ENCODE data around the gene TMEM120B.
"Not testable (repeated sequence)": the region's sequence is repeated elsewhere in the genome, so short reads cannot be mapped to it uniquely, and the experiment has no call there.

The TMEM120B gene

DNA sequence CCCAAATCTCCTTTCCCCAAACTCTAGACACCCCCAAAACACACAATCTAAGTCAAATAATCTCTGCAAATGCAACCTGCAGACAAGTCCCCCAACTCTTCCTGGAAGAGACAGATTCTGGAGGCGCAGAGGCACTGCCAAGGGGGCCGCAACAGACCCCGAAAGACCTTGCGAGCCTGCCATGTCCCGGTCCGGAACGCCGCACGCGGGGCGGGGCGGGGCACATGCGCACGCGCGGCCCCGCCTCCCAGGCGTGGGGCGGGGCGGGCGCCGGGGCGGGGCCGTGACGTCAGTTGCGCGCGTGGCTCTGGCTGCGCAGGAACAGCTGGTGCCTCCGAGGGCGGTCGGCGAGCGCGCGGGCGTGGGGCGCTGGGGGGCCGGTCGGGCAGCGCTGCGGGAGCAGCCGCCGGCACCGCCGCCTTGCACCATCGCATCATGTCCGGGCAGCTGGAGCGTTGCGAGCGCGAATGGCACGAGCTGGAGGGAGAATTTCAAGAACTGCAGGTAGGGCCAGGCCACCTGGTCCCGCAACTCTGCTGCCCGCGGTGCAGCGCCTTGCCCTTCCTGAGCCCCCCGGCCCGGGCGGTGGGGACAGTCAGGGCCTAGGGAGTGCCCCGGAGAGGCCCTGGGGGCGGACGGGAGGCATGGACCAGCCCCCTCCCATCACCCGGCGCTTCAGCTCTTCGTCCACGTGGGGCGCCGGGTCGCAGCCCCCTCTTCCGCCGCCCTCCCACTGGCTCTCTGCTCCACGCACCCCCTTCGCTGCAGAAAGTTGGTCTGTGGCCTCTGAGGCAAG lies at the start of gene TMEM120B:
Gene TMEM120B, plus strand, starts transcription at position 292 of the 796 bp plus-strand sequence. Its CDS starts 144 bp downstream, at position 436.
- peak within 1 kb of the TSS; percentile 88 for H3K4me3 Mint-ChIP-seq
- peak within 1 kb of the TSS; percentile 90 for H3K27ac Mint-ChIP-seq
- no peaks in the 10 kb centered on the region for H3K27me3 Mint-ChIP-seq
- H3K4me1 Mint-ChIP-seq (ENCODE audit: low read depth): peaks cover 24% of the 10 kb centered on the region
- peak; percentile 91 for DNase-seq
- H3K9me3 Mint-ChIP-seq: no peaks in the 10 kb centered on the region
- H3K36me3 Mint-ChIP-seq (ENCODE audit: low read depth): peaks cover 34% of the 10 kb centered on the region

DNA sequence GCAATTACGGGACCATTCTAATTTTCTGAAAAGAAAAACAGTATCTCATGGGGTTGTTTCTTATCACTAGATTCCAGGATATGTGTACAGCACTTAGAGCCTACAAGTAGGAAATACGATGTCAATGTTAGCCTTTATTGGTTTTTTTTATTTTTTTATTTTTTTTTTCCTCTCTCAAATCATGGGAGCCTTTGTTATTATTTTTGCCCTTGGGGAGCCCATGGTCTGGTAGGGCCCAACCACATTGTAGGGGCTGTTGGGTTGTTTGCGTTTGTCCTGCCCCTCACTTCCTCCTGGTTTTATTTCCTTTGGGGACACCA lies 49.0 kb upstream of the TMEM120B start:
- peaks cover 61% of the 10 kb centered on the region for H3K4me1 Mint-ChIP-seq (ENCODE audit: low read depth)
- no peak for DNase-seq

GRCh38 chr12:121666829-121667228 lies 45.7 kb upstream of the TMEM120B start:
- not testable (repeated sequence) for H3K9me3 Mint-ChIP-seq, H3K4me3 Mint-ChIP-seq, H3K27me3 Mint-ChIP-seq, DNase-seq
- Mint-ChIP-seq H3K4me1 (ENCODE audit: low read depth) (peaks cover 53% of the 10 kb centered on the region), H3K36me3 (ENCODE audit: low read depth) (peaks cover 10% of the 10 kb centered on the region), H3K27ac (peak overlapping the region; percentile 31)

More for the DNA sequence above, 49.0 kb upstream of the TMEM120B start:
- peak overlapping the region; percentile 84 for H3K4me3 Mint-ChIP-seq
- H3K27ac Mint-ChIP-seq: peak overlapping the region; percentile 92
- H3K9me3 Mint-ChIP-seq: no peaks in the 10 kb centered on the region
- no peaks in the 10 kb centered on the region for H3K27me3 Mint-ChIP-seq
- H3K36me3 Mint-ChIP-seq (ENCODE audit: low read depth): peaks cover 10% of the 10 kb centered on the region

GRCh38 chr12:121668750-121669520 lies 43.6 kb upstream of the TMEM120B start:
- H3K27ac Mint-ChIP-seq: peak overlapping the region; percentile 33
- no peaks in the 10 kb centered on the region for H3K27me3 Mint-ChIP-seq
- no peaks in the 10 kb centered on the region for H3K9me3 Mint-ChIP-seq
- DNase-seq: peak; percentile 63
- H3K4me1 Mint-ChIP-seq (ENCODE audit: low read depth): peaks cover 58% of the 10 kb centered on the region
- peaks cover 10% of the 10 kb centered on the region for H3K36me3 Mint-ChIP-seq (ENCODE audit: low read depth)
- H3K4me3 Mint-ChIP-seq: no peak overlapping the region

DNA sequence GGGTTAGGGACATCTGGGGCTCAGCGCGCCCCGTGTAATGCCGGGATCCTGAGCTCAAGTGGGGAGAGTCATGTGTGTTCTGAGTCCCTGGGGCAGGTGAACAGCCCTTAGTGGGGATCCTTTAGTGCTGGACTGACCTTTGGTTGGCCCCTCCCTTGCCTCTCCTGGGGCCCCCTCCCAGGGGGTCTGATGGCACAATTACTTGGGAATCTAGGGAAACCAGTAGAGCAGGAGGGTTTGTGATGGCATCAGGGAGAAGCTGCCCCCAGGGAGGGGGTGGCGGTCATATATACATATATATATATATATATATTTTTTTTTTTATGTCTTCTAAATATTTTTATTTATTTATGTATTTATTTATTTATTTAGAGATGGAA lies 43.0 kb upstream of the TMEM120B start, which contains the start of gene MORN3:
Gene MORN3, minus strand, starts transcription at position 134 of the 380 bp plus-strand sequence. CDS start 171 bp downstream, outside the sequence.
- Mint-ChIP-seq H3K27me3 (no peaks in the 10 kb centered on the region), H3K4me3 (no peak within 1 kb of the TSS), H3K9me3 (no peaks in the 10 kb centered on the region), H3K36me3 (ENCODE audit: low read depth) (peaks cover 5% of the 10 kb centered on the region), H3K27ac (peak within 1 kb of the TSS; percentile 33), H3K4me1 (ENCODE audit: low read depth) (peaks cover 52% of the 10 kb centered on the region)
- DNase-seq: no peak

GRCh38 chr12:121673013-121673511 lies 39.5 kb upstream of the TMEM120B start:
- peak overlapping the region; percentile 83 for H3K4me3 Mint-ChIP-seq
- peak overlapping the region; percentile 98 for H3K27ac Mint-ChIP-seq
- peaks cover 30% of the 10 kb centered on the region for H3K4me1 Mint-ChIP-seq (ENCODE audit: low read depth)
- H3K9me3 Mint-ChIP-seq: no peaks in the 10 kb centered on the region
- no peaks in the 10 kb centered on the region for H3K36me3 Mint-ChIP-seq (ENCODE audit: low read depth)
- no peaks in the 10 kb centered on the region for H3K27me3 Mint-ChIP-seq
- no peak for DNase-seq

DNA sequence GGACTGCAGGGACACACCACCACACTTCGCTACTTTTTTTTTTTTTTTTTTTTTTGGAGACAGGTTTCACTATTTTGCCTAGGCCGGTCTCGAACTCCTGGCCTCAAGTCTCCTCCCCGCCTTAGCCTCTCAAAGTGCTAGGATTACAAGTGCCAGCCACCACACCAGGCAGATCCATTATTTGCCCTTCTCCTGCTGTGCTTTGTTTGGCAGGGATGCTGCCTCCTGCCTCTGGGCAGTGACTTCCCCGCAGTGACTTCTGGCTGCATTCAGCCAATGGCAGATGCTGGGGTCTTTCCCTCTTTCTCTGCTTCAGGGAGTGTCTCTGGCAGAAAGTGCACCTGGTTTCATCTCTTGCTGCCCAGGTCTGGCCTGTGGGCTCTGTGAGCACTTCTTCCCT lies 36.4 kb upstream of the TMEM120B start:
- Mint-ChIP-seq H3K4me3 (no peak overlapping the region), H3K27me3 (no peaks in the 10 kb centered on the region), H3K9me3 (no peaks in the 10 kb centered on the region), H3K27ac (peak overlapping the region; percentile 52), H3K36me3 (ENCODE audit: low read depth) (no peaks in the 10 kb centered on the region), H3K4me1 (ENCODE audit: low read depth) (peaks cover 23% of the 10 kb centered on the region)
- no peak for DNase-seq

DNA sequence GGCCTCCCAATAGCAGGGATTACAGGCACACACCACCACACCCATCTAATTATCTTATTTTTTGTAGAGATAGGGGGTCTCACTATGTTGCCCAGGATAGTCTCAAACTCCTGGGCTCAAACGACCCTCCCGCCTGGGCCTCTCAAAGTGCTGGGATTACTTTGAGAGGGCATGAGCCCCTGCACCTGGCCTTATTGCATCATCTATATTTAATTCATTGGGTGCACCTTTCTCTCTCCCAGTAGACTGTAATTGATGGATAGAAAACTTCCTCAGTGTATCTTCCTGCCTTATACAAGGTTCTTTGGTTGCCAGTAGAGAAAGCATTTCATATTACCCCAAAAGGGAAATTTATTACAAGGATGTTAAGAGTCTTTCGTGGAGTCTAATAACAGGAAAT lies 34.2 kb upstream of the TMEM120B start:
- no peak overlapping the region for H3K27ac Mint-ChIP-seq

GRCh38 chr12:121678716-121679300 lies 33.7 kb upstream of the TMEM120B start:
- peak overlapping the region; percentile 42 for H3K27ac Mint-ChIP-seq

More for the DNA sequence above, 34.2 kb upstream of the TMEM120B start:
- H3K36me3 Mint-ChIP-seq (ENCODE audit: low read depth): no peaks in the 10 kb centered on the region
- no peaks in the 10 kb centered on the region for H3K27me3 Mint-ChIP-seq
- no peaks in the 10 kb centered on the region for H3K9me3 Mint-ChIP-seq
- no peak for DNase-seq
- peaks cover 7% of the 10 kb centered on the region for H3K4me1 Mint-ChIP-seq (ENCODE audit: low read depth)
- no peak overlapping the region for H3K4me3 Mint-ChIP-seq

GRCh38 chr12:121679661-121680197 lies 32.8 kb upstream of the TMEM120B start:
- not testable (repeated sequence) for DNase-seq; H3K36me3 Mint-ChIP-seq (ENCODE audit: low read depth); H3K4me3 Mint-ChIP-seq; H3K27me3 Mint-ChIP-seq; H3K9me3 Mint-ChIP-seq; H3K4me1 Mint-ChIP-seq (ENCODE audit: low read depth); H3K27ac Mint-ChIP-seq

More at GRCh38 chr12:121678716-121679300, 33.7 kb upstream of the TMEM120B start:
- Mint-ChIP-seq H3K4me1 (ENCODE audit: low read depth) (peaks cover 3% of the 10 kb centered on the region), H3K9me3 (no peaks in the 10 kb centered on the region), H3K36me3 (ENCODE audit: low read depth) (no peaks in the 10 kb centered on the region), H3K27me3 (no peaks in the 10 kb centered on the region), H3K4me3 (no peak overlapping the region)
- no peak for DNase-seq

DNA sequence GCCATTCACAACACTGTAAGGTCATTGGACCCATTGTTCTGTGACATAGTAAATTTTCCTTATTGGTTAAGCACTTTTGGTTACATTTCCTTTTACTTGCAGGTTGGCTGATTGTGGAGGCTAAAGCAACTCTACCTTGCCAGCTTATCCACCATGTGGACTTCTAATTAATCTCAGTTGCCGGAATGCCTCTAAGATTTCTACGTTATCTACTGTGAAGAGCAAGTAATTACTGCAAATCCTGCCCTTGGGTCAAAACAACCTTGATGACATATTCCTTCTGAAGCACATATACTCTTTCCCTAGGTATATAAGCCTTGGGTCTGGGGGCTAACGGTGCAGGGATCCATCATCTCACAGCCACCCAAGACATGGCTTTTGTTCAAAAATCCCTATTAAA lies 23.6 kb upstream of the TMEM120B start:
- H3K27ac Mint-ChIP-seq: no peak overlapping the region

DNA sequence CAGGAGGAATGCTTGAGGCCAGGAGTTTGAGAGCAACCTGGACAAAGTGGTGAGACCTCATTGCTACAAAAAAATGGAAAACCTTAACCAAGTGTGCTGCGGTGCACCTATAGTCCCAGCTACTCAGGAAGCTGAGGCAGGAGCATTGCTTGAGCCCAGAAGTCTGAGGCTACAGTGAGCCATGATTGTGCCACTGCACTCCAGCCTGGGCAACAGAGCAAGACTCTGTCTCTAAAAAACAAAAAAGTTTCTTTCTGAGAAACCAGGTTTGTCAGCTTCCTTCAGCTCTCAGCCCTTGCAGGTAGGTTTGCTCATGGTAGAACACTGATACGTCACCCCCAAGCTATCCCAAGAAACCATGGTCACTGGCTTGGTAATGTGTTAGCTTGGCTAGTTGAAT lies 23.1 kb upstream of the TMEM120B start:
- Mint-ChIP-seq H3K4me1 (ENCODE audit: low read depth) (peaks cover 13% of the 10 kb centered on the region), H3K27me3 (no peaks in the 10 kb centered on the region), H3K9me3 (no peaks in the 10 kb centered on the region), H3K36me3 (ENCODE audit: low read depth) (no peaks in the 10 kb centered on the region), H3K27ac (no peak overlapping the region), H3K4me3 (no peak overlapping the region)
- DNase-seq: no peak

More for the DNA sequence above, 23.6 kb upstream of the TMEM120B start:
- Mint-ChIP-seq H3K27me3 (no peaks in the 10 kb centered on the region), H3K4me1 (ENCODE audit: low read depth) (peaks cover 13% of the 10 kb centered on the region), H3K36me3 (ENCODE audit: low read depth) (no peaks in the 10 kb centered on the region), H3K9me3 (no peaks in the 10 kb centered on the region), H3K4me3 (no peak overlapping the region)
- no peak for DNase-seq

- H3K4me1 Mint-ChIP-seq (ENCODE audit: low read depth); DNase-seq; H3K27me3 Mint-ChIP-seq; H3K27ac Mint-ChIP-seq; H3K9me3 Mint-ChIP-seq; H3K36me3 Mint-ChIP-seq (ENCODE audit: low read depth); H3K4me3 Mint-ChIP-seq: not testable (repeated sequence)
Measured at GRCh38 chr12:121692744-121693143, 19.8 kb upstream of the TMEM120B start.

DNA sequence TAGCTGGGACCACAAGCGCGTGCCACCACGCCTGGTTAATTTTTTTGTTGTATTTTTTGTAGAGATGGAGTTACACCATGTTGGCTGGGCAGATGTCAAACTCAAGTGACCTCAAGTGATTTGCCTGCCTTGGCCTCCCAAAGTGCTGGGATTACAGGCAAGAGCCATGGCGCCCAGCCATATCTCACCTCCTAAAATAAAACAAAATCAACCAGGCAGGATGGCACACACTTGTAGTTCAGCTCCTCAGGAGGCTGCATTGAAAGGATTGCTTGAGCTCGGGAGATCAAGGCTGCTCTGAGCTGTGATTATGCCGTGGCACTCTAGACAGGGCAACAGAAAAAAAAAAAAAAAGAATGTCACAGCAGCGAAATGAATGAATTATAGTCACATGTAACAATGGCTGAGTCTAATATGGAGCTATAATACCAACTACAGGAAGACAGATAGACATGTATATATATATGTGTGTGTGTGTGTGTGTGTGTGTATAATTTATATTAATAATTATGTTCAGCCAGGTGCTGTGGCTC lies 19.3 kb upstream of the TMEM120B start:
- no peak overlapping the region for H3K4me3 Mint-ChIP-seq

More for the DNA sequence above, 19.3 kb upstream of the TMEM120B start:
- Mint-ChIP-seq H3K36me3 (ENCODE audit: low read depth) (no peaks in the 10 kb centered on the region), H3K27ac (no peak overlapping the region), H3K27me3 (no peaks in the 10 kb centered on the region), H3K4me1 (ENCODE audit: low read depth) (peaks cover 4% of the 10 kb centered on the region), H3K9me3 (no peaks in the 10 kb centered on the region)
- no peak for DNase-seq
